AG04449 (cell line): ENCODE data around the gene DOC2A.

ENCODE experiments used
- CTCF ChIA-PET: fragments of 350-600 bp; formaldehyde crosslinking; extraction: SDS; loops from one replicate; lab custom pipeline; 2021; ENCODE audit warnings: antibody characterized with exemption; lab: Yijun Ruan, JAX
- POLR2A ChIA-PET: fragments of 400-600, 350-600 bp; formaldehyde crosslinking; extraction: SDS; loops from one replicate; lab custom pipeline; 2020; ENCODE audit warnings: antibody characterized with exemption, inconsistent platforms; lab: Yijun Ruan, JAX
- DNase-seq: peaks from one replicate; pipeline ENCODE4 v3.0.0-alpha.2; 2010; ENCODE audit warnings: low read depth, low spot score
- H3K4me3 ChIP-seq: 2 replicates; pipeline ENCODE4 v1.5.1; 2011; ENCODE audit warnings: low read depth, mild to moderate bottlenecking, control low read depth, low read length
- CTCF ChIP-seq: IDR thresholded peaks from one replicate; pipeline ENCODE4 v1.5.1; 2011; ENCODE audit warnings: mild to moderate bottlenecking, moderate library complexity, low read length, control low read depth, inconsistent platforms; ENCODE audit not compliant: insufficient read depth; ENCODE audit errors: missing control alignments

Gene DOC2A

GRCh38 chr16:29996766-29997250 lies 14.0 kb downstream of the DOC2A start:
- DNase-seq, result no peak
- POLR2A ChIA-PET, result no interaction called here
- CTCF ChIA-PET, result interaction anchor here (0.7 to 3.3 kb wide), 6 partner anchors 9 to 189 kb away, joined by 3 to 23 read pairs (median 4); no protein-coding TSS in a partner anchor
- H3K4me3 ChIP-seq, result peak overlapping the region; percentile 93
- TF ChIP-seq CTCF, result no peak

- ChIA-PET POLR2A (interaction anchor here (2.9 kb wide), 1 partner anchor 22 kb away, joined by 18 read pairs; the partner anchor contains the start of gene TAOK2), CTCF (interaction anchor here (0.7 to 3.3 kb wide), 6 partner anchors 10 to 189 kb away, joined by 3 to 23 read pairs (median 4); partner anchors contain the start of genes TAOK2 and TLCD3B)
- TF ChIP-seq CTCF, result no peak
- peak within 1 kb of the TSS; percentile 93 for H3K4me3 ChIP-seq
- DNase-seq, result no peak
These were observed 14.7 kb downstream of the DOC2A start, which contains the start of gene INO80E for GRCh38 chr16:29995911-29996765. INO80E (plus strand) TSS chr16:29996241; CDS start chr16:29996311, 70 bp downstream.

GRCh38 chr16:29995324-29995910 lies 15.4 kb downstream of the DOC2A start, which contains the start of gene HIRIP3:
HIRIP3 (minus strand) TSS chr16:29995617; CDS start chr16:29995605, 12 bp downstream.
- no peak for TF ChIP-seq CTCF
- peak within 1 kb of the TSS; percentile 93 for H3K4me3 ChIP-seq
- CTCF ChIA-PET, result interaction anchor here (1.0 to 3.3 kb wide), 5 partner anchors 10 to 97 kb away, joined by 3 to 23 read pairs (median 4); partner anchors contain the start of genes TAOK2 and TLCD3B
- DNase-seq, result no peak
- POLR2A ChIA-PET, result interaction anchor here (1.4 to 2.9 kb wide), 2 partner anchors 10 to 22 kb away, joined by 4 to 18 read pairs; partner anchors contain the start of gene TAOK2

- CTCF ChIA-PET, result interaction anchor here (1.0 to 3.3 kb wide), 3 partner anchors 11 to 37 kb away, joined by 3 to 23 read pairs (median 4); partner anchors contain the start of gene TLCD3B
- POLR2A ChIA-PET, result interaction anchor here (1.1 to 2.9 kb wide), 3 partner anchors 9 to 21 kb away, joined by 3 to 18 read pairs (median 4); partner anchors contain the start of gene TAOK2
These were observed 16.1 kb downstream of the DOC2A start for GRCh38 chr16:29994600-29995323.

More at GRCh38 chr16:29994600-29995323, 16.1 kb downstream of the DOC2A start:
- H3K4me3 ChIP-seq, result peak overlapping the region; percentile 93
- no peak for TF ChIP-seq CTCF
- DNase-seq, result no peak
